HUES6 (cell line): ENCODE results near the gene MITF.

Source experiments
- H3K27ac ChIP-seq: 2 replicates; pipeline ENCODE4 v1.7.0; 2013; ENCODE audit warnings: low read depth, mild to moderate bottlenecking, low read length, inconsistent platforms
- H3K27me3 ChIP-seq: 2 replicates; pipeline ENCODE4 v1.6.1; 2013; ENCODE audit warnings: low read length; ENCODE audit not compliant: control insufficient read depth, insufficient read depth
- H3K36me3 ChIP-seq: 2 replicates; pipeline ENCODE4 v1.6.1; 2013; ENCODE audit warnings: low read length; ENCODE audit not compliant: control insufficient read depth, insufficient read depth
- H3K4me1 ChIP-seq: 2 replicates; pipeline ENCODE4 v1.6.1; 2013; ENCODE audit warnings: low read length; ENCODE audit not compliant: control insufficient read depth, insufficient read depth
- H3K4me3 ChIP-seq: 2 replicates; pipeline ENCODE4 v1.5.1; 2013; ENCODE audit warnings: low read depth, low read length
- H3K9ac ChIP-seq: one replicate; pipeline ENCODE4 v1.6.1; 2013; ENCODE audit warnings: mild to moderate bottlenecking, low read length
- H3K9me3 ChIP-seq: 2 replicates; pipeline ENCODE4 v1.6.1; 2013; ENCODE audit warnings: low read depth, low read length; ENCODE audit not compliant: control insufficient read depth, insufficient read depth

Gene MITF

DNA sequence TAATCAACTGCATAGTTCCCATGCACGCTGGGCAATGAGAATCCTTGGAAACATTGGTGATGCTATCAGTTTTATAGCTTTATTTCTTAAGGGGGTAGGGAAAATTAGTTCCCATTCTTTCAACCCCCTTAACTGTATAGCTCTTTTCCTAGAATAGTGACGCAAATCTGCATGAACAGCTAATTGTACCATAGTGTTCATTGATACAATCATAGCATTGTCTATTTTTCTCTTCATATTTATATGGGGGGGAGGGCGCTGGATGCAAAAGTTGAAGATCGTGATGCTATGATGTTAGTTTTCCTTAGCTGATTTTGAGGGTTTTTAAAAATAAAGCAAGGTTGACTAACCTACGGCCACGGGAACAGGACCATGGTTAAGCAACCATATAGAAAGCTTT lies 227.9 kb downstream of the MITF start:
- H3K4me3 ChIP-seq, result no peak overlapping the region

GRCh38 chr3:69970827-69971226 lies 231.6 kb downstream of the MITF start:
- Histone ChIP-seq H3K4me1 (no peaks in the 10 kb centered on the region), H3K27me3 (no peaks in the 10 kb centered on the region), H3K9me3 (no peaks in the 10 kb centered on the region), H3K36me3 (no peaks in the 10 kb centered on the region), H3K4me3 (no peak overlapping the region), H3K9ac (no peak overlapping the region), H3K27ac (no peak overlapping the region)

More for the DNA sequence above, 227.9 kb downstream of the MITF start:
- Histone ChIP-seq H3K27ac (no peak overlapping the region), H3K27me3 (no peaks in the 10 kb centered on the region), H3K9me3 (no peaks in the 10 kb centered on the region), H3K4me1 (no peaks in the 10 kb centered on the region), H3K9ac (no peak overlapping the region), H3K36me3 (no peaks in the 10 kb centered on the region)

- no peak overlapping the region for H3K27ac ChIP-seq
- H3K4me3 ChIP-seq, result no peak overlapping the region
- no peaks in the 10 kb centered on the region for H3K4me1 ChIP-seq
- H3K9ac ChIP-seq, result no peak overlapping the region
- H3K36me3 ChIP-seq, result no peaks in the 10 kb centered on the region
- no peaks in the 10 kb centered on the region for H3K27me3 ChIP-seq
- H3K9me3 ChIP-seq, result no peaks in the 10 kb centered on the region; the same call in 1 of the 2 replicates
These were observed 233.4 kb downstream of the MITF start for GRCh38 chr3:69972672-69973071.

DNA sequence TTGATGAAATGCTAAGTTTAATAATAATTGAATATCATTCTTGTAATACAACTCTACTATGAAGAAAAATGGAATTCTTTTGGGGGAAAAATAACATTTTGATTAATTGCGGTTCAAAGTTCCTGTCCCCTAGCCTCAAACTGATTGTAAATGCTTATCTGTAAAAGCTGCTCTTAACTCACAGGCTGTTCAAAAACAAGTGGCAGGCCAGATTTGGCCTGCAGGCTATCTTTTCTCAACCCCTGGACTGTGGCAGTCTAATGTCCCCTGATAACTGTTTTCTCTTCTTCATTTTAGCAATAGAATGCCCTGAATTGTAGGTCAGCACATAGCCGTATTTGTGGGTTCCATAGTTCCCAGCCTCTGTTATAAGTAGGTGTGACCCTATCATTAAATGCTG lies 236.8 kb downstream of the MITF start:
- Histone ChIP-seq H3K27me3 (no peaks in the 10 kb centered on the region), H3K27ac (no peak overlapping the region)

GRCh38 chr3:69983546-69984265 lies 244.4 kb downstream of the MITF start:
- no peaks in the 10 kb centered on the region for H3K36me3 ChIP-seq
- peaks cover 15% of the 10 kb centered on the region; the same call in 1 of the 2 replicates for H3K27me3 ChIP-seq

More for the DNA sequence above, 236.8 kb downstream of the MITF start:
- no peaks in the 10 kb centered on the region for H3K36me3 ChIP-seq
- no peak overlapping the region for H3K9ac ChIP-seq
- H3K4me3 ChIP-seq, result no peak overlapping the region
- peaks cover 11% of the 10 kb centered on the region for H3K9me3 ChIP-seq
- no peaks in the 10 kb centered on the region for H3K4me1 ChIP-seq

DNA sequence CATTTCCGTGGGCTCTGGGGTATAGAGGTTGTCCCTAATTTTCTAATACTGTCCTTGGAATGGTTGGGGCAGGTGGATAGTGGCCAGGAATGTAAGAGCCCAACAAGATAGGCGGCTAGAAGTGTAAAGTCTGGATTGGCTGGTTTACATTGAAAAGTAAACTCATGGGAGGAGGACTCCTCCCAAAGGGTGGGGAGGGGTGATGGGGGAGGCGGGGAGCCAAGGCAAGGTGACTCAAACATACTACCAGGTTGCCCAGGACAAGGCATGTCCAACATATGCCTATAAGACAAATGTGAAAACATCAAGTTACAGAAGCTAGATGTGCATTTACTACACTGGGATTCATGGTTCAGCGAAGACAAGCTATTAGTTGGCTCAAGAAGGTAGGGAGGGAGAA lies 246.0 kb downstream of the MITF start:
- H3K36me3 ChIP-seq, result no peaks in the 10 kb centered on the region
- no peak overlapping the region for H3K27ac ChIP-seq
- H3K9me3 ChIP-seq, result no peaks in the 10 kb centered on the region
- H3K9ac ChIP-seq, result no peak overlapping the region
- H3K4me1 ChIP-seq, result peaks cover 10% of the 10 kb centered on the region
- no peak overlapping the region for H3K4me3 ChIP-seq
- peaks cover 15% of the 10 kb centered on the region; the same call in 1 of the 2 replicates for H3K27me3 ChIP-seq

More at GRCh38 chr3:69983546-69984265, 244.4 kb downstream of the MITF start:
- no peak overlapping the region for H3K27ac ChIP-seq
- H3K4me3 ChIP-seq, result no peak overlapping the region
- peaks cover 10% of the 10 kb centered on the region for H3K4me1 ChIP-seq
- H3K9me3 ChIP-seq, result peaks cover 6% of the 10 kb centered on the region
- no peak overlapping the region for H3K9ac ChIP-seq

GRCh38 chr3:69986419-69986818 lies 247.2 kb downstream of the MITF start:
- Histone ChIP-seq H3K27me3 (peaks cover 15% of the 10 kb centered on the region; the same call in 1 of the 2 replicates), H3K27ac (no peak overlapping the region), H3K36me3 (no peaks in the 10 kb centered on the region), H3K9ac (no peak overlapping the region), H3K4me1 (peaks cover 10% of the 10 kb centered on the region), H3K9me3 (no peaks in the 10 kb centered on the region), H3K4me3 (no peak overlapping the region)

DNA sequence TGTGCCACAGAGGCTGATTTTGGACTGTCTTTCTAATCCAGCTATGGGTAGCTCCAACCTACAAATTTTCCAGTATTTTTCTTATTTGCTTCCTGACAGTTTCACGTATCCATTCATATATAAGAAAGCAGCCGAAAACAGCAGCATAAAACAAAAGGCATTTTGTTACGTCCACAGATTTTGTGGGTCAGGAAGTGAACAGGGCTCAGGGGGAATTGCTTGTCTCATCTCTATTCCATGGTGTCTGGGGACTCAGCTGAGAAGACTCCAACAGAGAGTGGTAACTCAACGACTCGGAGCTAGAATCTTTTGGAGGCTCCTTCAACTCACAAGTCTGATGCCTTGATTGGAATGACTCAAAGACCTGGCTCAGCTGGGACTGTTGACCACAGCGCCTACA lies 248.6 kb downstream of the MITF start:
- no peak overlapping the region for H3K9ac ChIP-seq
- H3K4me3 ChIP-seq, result no peak overlapping the region
- H3K27ac ChIP-seq, result no peak overlapping the region
- peaks cover 8% of the 10 kb centered on the region; the same call in 1 of the 2 replicates for H3K27me3 ChIP-seq
- H3K4me1 ChIP-seq, result peaks cover 7% of the 10 kb centered on the region; the same call in 1 of the 2 replicates
- no peaks in the 10 kb centered on the region for H3K9me3 ChIP-seq
- no peaks in the 10 kb centered on the region for H3K36me3 ChIP-seq

DNA sequence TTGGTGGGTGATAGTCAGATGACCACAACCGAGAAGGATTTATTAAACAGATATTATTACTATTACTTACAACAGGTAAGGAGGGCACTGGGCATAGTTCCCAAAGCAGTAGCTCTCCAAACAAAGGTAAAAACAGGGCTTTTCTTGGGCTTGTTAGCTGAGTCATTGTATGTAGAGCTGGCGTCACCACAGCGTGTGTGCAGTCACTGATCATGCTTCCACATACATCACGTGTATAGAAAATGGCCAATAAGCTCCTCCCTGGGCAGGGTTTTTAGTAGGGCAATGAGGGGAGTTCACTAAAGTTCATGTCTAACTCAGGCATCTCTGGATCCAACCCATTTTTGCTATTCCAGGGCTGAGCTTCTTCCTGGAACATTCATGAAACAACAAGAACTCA lies 254.5 kb downstream of the MITF start:
- H3K27me3 ChIP-seq, result no peaks in the 10 kb centered on the region
- no peaks in the 10 kb centered on the region for H3K36me3 ChIP-seq
- no peak overlapping the region for H3K27ac ChIP-seq
- no peaks in the 10 kb centered on the region for H3K9me3 ChIP-seq
- no peak overlapping the region for H3K4me3 ChIP-seq
- no peak overlapping the region for H3K9ac ChIP-seq
- 0 out of 2 replicates have a peak, but pooled peaks cover 8% of the 10 kb centered on the region for H3K4me1 ChIP-seq

GRCh38 chr3:69994919-69995318 lies 255.7 kb downstream of the MITF start:
- no peaks in the 10 kb centered on the region for H3K9me3 ChIP-seq
- H3K9ac ChIP-seq, result no peak overlapping the region
- H3K4me3 ChIP-seq, result no peak overlapping the region
- H3K36me3 ChIP-seq, result no peaks in the 10 kb centered on the region
- H3K4me1 ChIP-seq, result peaks cover 13% of the 10 kb centered on the region; the same call in 1 of the 2 replicates
- H3K27me3 ChIP-seq, result no peaks in the 10 kb centered on the region
- no peak overlapping the region for H3K27ac ChIP-seq

- no peaks in the 10 kb centered on the region for H3K9me3 ChIP-seq
These were observed 258.5 kb downstream of the MITF start for GRCh38 chr3:69997631-69998307.

More at GRCh38 chr3:69997631-69998307, 258.5 kb downstream of the MITF start:
- Histone ChIP-seq H3K27me3 (no peaks in the 10 kb centered on the region), H3K27ac (no peak overlapping the region), H3K4me3 (no peak overlapping the region), H3K36me3 (no peaks in the 10 kb centered on the region), H3K9ac (no peak overlapping the region), H3K4me1 (peaks cover 13% of the 10 kb centered on the region; the same call in 1 of the 2 replicates)
